Peyer's patch (tissue), 4 donors: ENCODE measurements around the gene MASP2.
"Not testable (repeated sequence)": the region's sequence is repeated elsewhere in the genome, so short reads cannot be mapped to it uniquely, and the experiment has no call there.

ENCODE experiments used
- CTCF ChIP-seq, 6 experiments: fragments of 450-650 bp in 4 of 6; fragments of 200-600 bp in 2 of 6; sonication (generic) in 1 of 6; IDR thresholded peaks; one replicate each; pipeline ENCODE4 v1.5.1; 2017 to 2019; ENCODE audit warnings: antibody characterized with exemption in 6 of 6, mild to moderate bottlenecking in 3 of 6, moderate library complexity in 1 of 6
- POLR2A ChIP-seq, 2 donors: fragments of 450-650 bp; IDR thresholded peaks; one replicate each; pipeline ENCODE4 v1.5.1; 2017; ENCODE audit warnings: antibody characterized with exemption in 2 of 2, mild to moderate bottlenecking in 2 of 2, moderate library complexity in 2 of 2

DNA sequence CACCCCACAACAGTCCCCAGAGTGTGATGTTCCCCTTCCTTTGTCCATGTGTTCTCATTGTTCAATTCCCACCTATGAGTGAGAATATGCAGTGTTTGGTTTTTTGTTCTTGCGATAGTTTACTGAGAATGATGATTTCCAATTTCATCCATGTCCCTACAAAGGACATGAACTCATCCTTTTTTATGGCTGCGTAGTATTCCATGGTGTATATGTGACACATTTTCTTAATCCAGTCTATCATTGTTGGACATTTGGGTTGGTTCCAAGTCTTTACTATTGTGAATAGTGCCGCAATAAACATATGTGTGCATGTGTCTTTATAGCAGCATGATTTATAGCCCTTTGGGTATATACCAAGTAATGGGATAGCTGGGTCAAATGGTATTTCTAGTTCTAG, 36.7 kb upstream of the MASP2 start:
- not testable (repeated sequence) for TF ChIP-seq POLR2A, CTCF (IDR thresholded peaks at IDR 0.05)
